ENCODE results near the gene ALKBH1. TPM values are rescaled to one million over a fixed set of nuclear protein-coding genes. Genes with fewer than 3 reads are reported as not detected.

The ALKBH1 gene
- total RNA-seq, 6 donors from 2014 or later = 6.3 to 10.8 (median 9.0) TPM

Small RNAs within 50 kb of the gene (small RNA-seq; reads per million reads assigned to genes)
- gene COX6CP11 = 0 reads per million in 4 donors

Other genes starting within 250 kb of the ALKBH1 start
- 100 to 1,000 TPM in 1 of 6 donors, 10 to 100 TPM in 5; 41.9 to 110 (median 93.3) TPM for gene AHSA1, start 249.9 kb downstream of the ALKBH1 start, total RNA-seq
- gene ISM2, start 209.2 kb downstream of the ALKBH1 start, total RNA-seq = not detected
- 10 to 100 TPM; 28.0 to 72.3 (median 37.7) TPM for gene SPTLC2, start 91.4 kb downstream of the ALKBH1 start, total RNA-seq
- 100 to 1,000 TPM in 2 of 6 donors, 10 to 100 TPM in 4; 38.6 to 109 (median 60.3) TPM for gene SLIRP, start 80 bp upstream of the ALKBH1 start, total RNA-seq
- gene SNW1, start 53.1 kb upstream of the ALKBH1 start, total RNA-seq = 10 to 100 TPM; 40.6 to 62.6 (median 58.9) TPM
- 10 to 100 TPM in 3 of 6 donors, 1 to 10 TPM in 3; 5.6 to 40.3 (median 9.2) TPM for gene ADCK1, start 92.1 kb upstream of the ALKBH1 start, total RNA-seq